Keratinocyte (primary cell): ENCODE data around the gene AP5B1. TPM values are rescaled to one million over a fixed set of nuclear protein-coding genes. Genes with fewer than 3 reads are reported as not detected.

Source experiments
- DNase-seq: peaks from one replicate; pipeline ENCODE4 v3.0.0-alpha.2; 2011; ENCODE audit warnings: low read depth, missing footprints, low spot score
- FAIRE-seq: peaks from 2 replicates; lab custom pipeline; 2011; peaks lifted over from hg19 to GRCh38; lab: Jason Lieb, UNC
- H2AFZ ChIP-seq: 2 replicates; pipeline ENCODE4 v1.6.0; 2012; ENCODE audit warnings: low read length, control low read depth, inconsistent platforms; ENCODE audit not compliant: control insufficient read depth
- H3K27ac ChIP-seq: 2 replicates; pipeline ENCODE4 v1.5.1; 2011; ENCODE audit warnings: low read length; ENCODE audit not compliant: control insufficient read depth, insufficient read depth
- H3K27me3 ChIP-seq: 3 replicates; pipeline ENCODE4 v1.6.0; 2011; ENCODE audit warnings: low read length; ENCODE audit not compliant: control insufficient read depth, insufficient read depth; ENCODE audit errors: extremely low read depth
- H3K36me3 ChIP-seq, 2 experiments: 2 replicates in 1 of 2; 3 replicates in 1 of 2; pipeline ENCODE4 v1.5.1; 2011; ENCODE audit warnings: low read length in 2 of 2, mild to moderate bottlenecking in 1 of 2; ENCODE audit not compliant: control insufficient read depth in 2 of 2, insufficient read depth in 2 of 2; ENCODE audit errors: extremely low read depth in 1 of 2
- H3K4me1 ChIP-seq: 3 replicates; pipeline ENCODE4 v1.5.1; 2011; ENCODE audit warnings: low read length; ENCODE audit not compliant: control insufficient read depth, insufficient read depth; ENCODE audit errors: extremely low read depth
- H3K4me2 ChIP-seq: 3 replicates; pipeline ENCODE4 v1.6.0; 2011; ENCODE audit warnings: low read depth, low read length; ENCODE audit not compliant: control insufficient read depth, insufficient read depth; ENCODE audit errors: extremely low read depth
- H3K4me3 ChIP-seq, 3 experiments: fragments of 200-600 bp in 1 of 3; sonication (generic) in 1 of 3; 2 replicates in 2 of 3; 3 replicates in 1 of 3; pipeline ENCODE4 v1.5.1; 2011 to 2016; ENCODE audit warnings: low read length in 3 of 3, mild to moderate bottlenecking in 3 of 3, control low read depth in 2 of 3, inconsistent platforms in 1 of 3, low read depth in 1 of 3, mixed read lengths in 1 of 3, mixed run types in 1 of 3, moderate library complexity in 1 of 3; ENCODE audit not compliant: control insufficient read depth in 2 of 3, insufficient read depth in 2 of 3; ENCODE audit errors: extremely low read depth in 1 of 3
- H3K79me2 ChIP-seq: 2 replicates; pipeline ENCODE4 v1.6.0; 2012; ENCODE audit warnings: low read length; ENCODE audit not compliant: control insufficient read depth, insufficient read depth
- H3K9ac ChIP-seq: 3 replicates; pipeline ENCODE4 v1.6.0; 2011; ENCODE audit warnings: low read length; ENCODE audit not compliant: control insufficient read depth, insufficient read depth; ENCODE audit errors: extremely low read depth
- H3K9me1 ChIP-seq: 3 replicates; pipeline ENCODE4 v1.6.0; 2011; ENCODE audit warnings: low read length; ENCODE audit not compliant: control insufficient read depth, insufficient read depth; ENCODE audit errors: extremely low read depth
- H3K9me3 ChIP-seq: 2 replicates; pipeline ENCODE4 v1.5.1; 2012; ENCODE audit warnings: low read depth, low read length; ENCODE audit not compliant: control insufficient read depth
- H4K20me1 ChIP-seq: 3 replicates; pipeline ENCODE4 v1.6.0; 2011; ENCODE audit warnings: low read length; ENCODE audit not compliant: control insufficient read depth, insufficient read depth; ENCODE audit errors: extremely low read depth
- CTCF ChIP-seq, 3 experiments: IDR thresholded peaks in 1 of 3; conservative IDR thresholded peaks in 1 of 3; optimal IDR thresholded peaks in 1 of 3; 2 replicates in 2 of 3; 3 replicates in 1 of 3; pipeline versions ENCODE3 to v1.5.1; 2011; ENCODE audit warnings: low read length in 3 of 3, mild to moderate bottlenecking in 3 of 3, moderate library complexity in 2 of 3, control low read depth in 1 of 3, inconsistent platforms in 1 of 3; ENCODE audit not compliant: insufficient read depth in 2 of 3; ENCODE audit errors: extremely low read depth in 1 of 3
- EZH2 ChIP-seq: IDR thresholded peaks from one replicate; pipeline ENCODE4 v1.6.1; 2012; ENCODE audit warnings: inconsistent platforms, mild to moderate bottlenecking, low read length, moderate library complexity
- dilution Hi-C: fragments of 300-500 bp; cut with MboI; formaldehyde crosslinking; loops from one replicate; pipeline ENCODE4 v1.7.0; 2020; ENCODE audit warnings: low sequenced_read_pairs; ENCODE audit not compliant: extremely low pct_ligation_motif_present
- polyA plus RNA-seq, 5 experiments: library from polyadenylated mRNA; depleted of rRNA in 3 of 5; stranded (reverse) in 3 of 5; stranded (forward) in 1 of 5; unstranded in 1 of 5; fragments of >200 nt; gene quantifications; 1 replicate in 1 of 5; 2 replicates in 3 of 5; 3 replicates in 1 of 5; pipeline versions ENCODE4 v1.2.1 to v1.2.3, GENCODE V29; 2011 to 2012; ENCODE audit warnings: missing spikeins in 2 of 5, low read depth in 1 of 5, low replicate concordance in 1 of 5

The AP5B1 gene
- polyA plus RNA-seq, 1 donor (not counting 4 experiments of a cell fraction or from before 2014, with no cell fraction given): 3.1 TPM

GRCh38 chr11:65777241-65777640, 3.5 kb downstream of the AP5B1 start:
- TF ChIP-seq EZH2: no peak
- no peak overlapping the region for H3K27ac ChIP-seq

GRCh38 chr11:65776710-65777141, 4.0 kb downstream of the AP5B1 start:
- no peak for TF ChIP-seq CTCF (optimal IDR thresholded peaks at IDR 0.05 in 1 of 3, IDR thresholded peaks at IDR 0.05 in 1 of 3, conservative IDR thresholded peaks at IDR 0.05 in 1 of 3; ENCODE audit: extremely low read depth in 1 of 3, insufficient read depth in 2 of 3, low read length in 3 of 3)
- no peak for TF ChIP-seq EZH2
- H3K4me1 ChIP-seq: peaks cover 5% of the 10 kb centered on the region
- H4K20me1 ChIP-seq: no peaks in the 10 kb centered on the region
- no peaks in the 10 kb centered on the region for H3K9me3 ChIP-seq
- dilution Hi-C loops: no loop called here
- H3K27ac ChIP-seq: no peak overlapping the region
- H3K9me1 ChIP-seq: no peaks in the 10 kb centered on the region
- no peaks in the 10 kb centered on the region for H3K27me3 ChIP-seq
- no peak overlapping the region for H2AFZ ChIP-seq
- no peak overlapping the region for H3K9ac ChIP-seq
- peaks cover 4 to 5% of the 10 kb centered on the region in 2 experiments for H3K36me3 ChIP-seq
- H3K4me2 ChIP-seq: no peak overlapping the region
- DNase-seq: no peak
- no peak for FAIRE-seq
- peaks cover 27% of the 10 kb centered on the region for H3K79me2 ChIP-seq
- H3K4me3 ChIP-seq: no peak overlapping the region

More at GRCh38 chr11:65777241-65777640, 3.5 kb downstream of the AP5B1 start:
- Histone ChIP-seq H3K27me3 (no peaks in the 10 kb centered on the region), H2AFZ (no peak overlapping the region), H3K4me3 (no peak overlapping the region), H3K4me1 (peaks cover 5% of the 10 kb centered on the region), H3K79me2 (peaks cover 27% of the 10 kb centered on the region), H3K4me2 (no peak overlapping the region), H3K9ac (no peak overlapping the region), H4K20me1 (no peaks in the 10 kb centered on the region), H3K9me3 (no peaks in the 10 kb centered on the region), H3K9me1 (no peaks in the 10 kb centered on the region), H3K36me3 (peaks cover 4 to 5% of the 10 kb centered on the region in 2 experiments)
- FAIRE-seq (no peak), DNase-seq (no peak)
- dilution Hi-C loops: no loop called here

GRCh38 chr11:65776196-65776595, 4.6 kb downstream of the AP5B1 start:
- H3K9me3 ChIP-seq: no peaks in the 10 kb centered on the region
- FAIRE-seq (no peak), DNase-seq (no peak)
- no peaks in the 10 kb centered on the region for H3K27me3 ChIP-seq
- peaks cover 27% of the 10 kb centered on the region for H3K79me2 ChIP-seq
- dilution Hi-C loops: no loop called here
- no peak overlapping the region for H3K4me3 ChIP-seq
- no peak overlapping the region for H3K27ac ChIP-seq
- H3K9me1 ChIP-seq: no peaks in the 10 kb centered on the region
- peaks cover 5% of the 10 kb centered on the region for H3K4me1 ChIP-seq
- H4K20me1 ChIP-seq: no peaks in the 10 kb centered on the region
- H3K9ac ChIP-seq: no peak overlapping the region
- no peak overlapping the region for H2AFZ ChIP-seq
- H3K4me2 ChIP-seq: no peak overlapping the region
- TF ChIP-seq EZH2 (no peak), CTCF (optimal IDR thresholded peaks at IDR 0.05 in 1 of 3, IDR thresholded peaks at IDR 0.05 in 1 of 3, conservative IDR thresholded peaks at IDR 0.05 in 1 of 3; ENCODE audit: extremely low read depth in 1 of 3, insufficient read depth in 2 of 3, low read length in 3 of 3) (no peak)
- H3K36me3 ChIP-seq: peaks cover 4 to 5% of the 10 kb centered on the region in 2 experiments
